IMR-90 (cell line): Measurements from ENCODE around the gene ATP6V0C. TPM values are rescaled to one million over a fixed set of nuclear protein-coding genes. Genes with fewer than 3 reads are reported as not detected.
"Not testable (repeated sequence)": the region's sequence is repeated elsewhere in the genome, so short reads cannot be mapped to it uniquely, and the experiment has no call there.

Source experiments
- ATAC-seq: fragments of 200-7000 bp; cut with Tn5 transposase; 2 replicates; pipeline ENCODE4 v1.9.1; 2020; ENCODE audit warnings: low read depth, mild to moderate bottlenecking, moderate library complexity
- BruUV-seq: library from RNA; stranded (reverse); fragments of 400-500 nt; replicated peaks from 2 replicates; lab custom pipeline; 2021; lab: Mats Ljungman, UMichigan
- CTCF ChIA-PET: fragments of 300-600 bp; formaldehyde crosslinking; extraction: SDS; loops from one replicate; lab custom pipeline; 2021; ENCODE audit warnings: antibody characterized with exemption; lab: Yijun Ruan, JAX
- POLR2A ChIA-PET: fragments of 300-600 bp; sonication (Branson Sonifier 250); formaldehyde crosslinking; loops from one replicate; lab custom pipeline; 2022; ENCODE audit warnings: antibody characterized with exemption; ENCODE audit not compliant: unreplicated experiment; lab: Charles Lee
- DNase-seq: peaks from one replicate; pipeline ENCODE4 v3.0.0; 2013
- H2AFZ ChIP-seq: replicated peaks from 2 replicates; pipeline ENCODE3; 2013; ENCODE audit warnings: low read length, mild to moderate bottlenecking; ENCODE audit not compliant: poor library complexity
- H2AK5ac ChIP-seq: 2 replicates; pipeline ENCODE4 v1.6.1; 2013; ENCODE audit warnings: low read depth, low read length, inconsistent platforms
- H2AK9ac ChIP-seq: replicated peaks from 2 replicates; pipeline ENCODE3; 2013; ENCODE audit warnings: mild to moderate bottlenecking, low read depth, low read length, moderate library complexity; ENCODE audit not compliant: poor library complexity
- H2BK120ac ChIP-seq: 2 replicates; pipeline ENCODE4 v1.6.1; 2013; ENCODE audit warnings: low read depth, low read length, inconsistent platforms
- H2BK15ac ChIP-seq: 3 replicates; pipeline ENCODE4 v1.6.1; 2013; ENCODE audit warnings: low read depth, low read length, inconsistent platforms
- H2BK20ac ChIP-seq: 2 replicates; pipeline ENCODE4 v1.6.1; 2013; ENCODE audit warnings: low read depth, mild to moderate bottlenecking, inconsistent platforms, low read length, moderate library complexity
- H2BK5ac ChIP-seq: 2 replicates; pipeline ENCODE4 v1.6.1; 2013; ENCODE audit warnings: mild to moderate bottlenecking, low read depth, low read length, inconsistent platforms; ENCODE audit not compliant: poor library complexity, severe bottlenecking
- H3K14ac ChIP-seq: replicated peaks from 2 replicates; pipeline ENCODE4 v1.6.1; 2013; ENCODE audit warnings: low read depth, low read length, inconsistent platforms
- H3K18ac ChIP-seq: 2 replicates; pipeline ENCODE4 v1.6.1; 2013; ENCODE audit warnings: low read depth, low read length, control low read depth
- H3K23ac ChIP-seq: 2 replicates; pipeline ENCODE4 v1.6.1; 2013; ENCODE audit warnings: low read depth, low read length, inconsistent platforms
- H3K27ac ChIP-seq: 2 replicates; pipeline ENCODE4 v1.5.1; 2013; ENCODE audit warnings: mild to moderate bottlenecking, control low read depth, low read length; ENCODE audit not compliant: insufficient read depth
- H3K27me3 ChIP-seq: 2 replicates; pipeline ENCODE4 v1.6.1; 2013; ENCODE audit warnings: low read length; ENCODE audit not compliant: control insufficient read depth, insufficient read depth
- H3K36me3 ChIP-seq: 2 replicates; pipeline ENCODE4 v1.6.1; 2013; ENCODE audit warnings: low read length, mixed read lengths; ENCODE audit not compliant: control insufficient read depth, insufficient read depth
- H3K4ac ChIP-seq: 2 replicates; pipeline ENCODE4 v1.6.1; 2013; ENCODE audit warnings: low read depth, low read length, inconsistent platforms
- H3K4me1 ChIP-seq: 2 replicates; pipeline ENCODE4 v1.6.1; 2013; ENCODE audit warnings: low read length, mixed read lengths; ENCODE audit not compliant: control insufficient read depth, insufficient read depth
- H3K4me2 ChIP-seq: 2 replicates; pipeline ENCODE4 v1.6.1; 2013; ENCODE audit warnings: low read depth, mild to moderate bottlenecking, control low read depth, low read length, moderate library complexity
- H3K4me3 ChIP-seq: 2 replicates; pipeline ENCODE4 v1.5.1; 2013; ENCODE audit warnings: low read depth, mild to moderate bottlenecking, control low read depth, low read length, moderate library complexity; ENCODE audit not compliant: insufficient read depth
- H3K56ac ChIP-seq: 2 replicates; pipeline ENCODE4 v1.6.1; 2013; ENCODE audit warnings: low read length, inconsistent platforms; ENCODE audit not compliant: insufficient read depth; ENCODE audit errors: extremely low read depth
- H3K79me1 ChIP-seq, 2 experiments: 2 replicates each; pipeline ENCODE4 v1.6.1; 2013; ENCODE audit warnings: low read length in 2 of 2, inconsistent platforms in 1 of 2, low read depth in 1 of 2
- H3K9ac ChIP-seq: 2 replicates; pipeline ENCODE4 v1.6.1; 2013; ENCODE audit warnings: low read depth, low read length, control low read depth
- H3K9me1 ChIP-seq: 2 replicates; pipeline ENCODE4 v1.6.1; 2013; ENCODE audit warnings: low read length, inconsistent platforms; ENCODE audit not compliant: insufficient read depth
- H3K9me3 ChIP-seq: 2 replicates; pipeline ENCODE4 v1.6.1; 2013; ENCODE audit warnings: low read length; ENCODE audit not compliant: control insufficient read depth, insufficient read depth
- H4K20me1 ChIP-seq: 2 replicates; pipeline ENCODE4 v1.6.1; 2013; ENCODE audit warnings: low read length, inconsistent platforms; ENCODE audit not compliant: insufficient read depth
- H4K5ac ChIP-seq: 2 replicates; pipeline ENCODE4 v1.6.1; 2013; ENCODE audit warnings: mild to moderate bottlenecking, low read depth, low read length, control low read depth
- H4K8ac ChIP-seq, 2 experiments: 2 replicates each; pipeline ENCODE4 v1.6.1; 2013; ENCODE audit warnings: low read depth in 2 of 2, low read length in 2 of 2, control low read depth in 1 of 2, inconsistent platforms in 1 of 2
- H4K91ac ChIP-seq: 2 replicates; pipeline ENCODE4 v1.6.1; 2013; ENCODE audit warnings: low read depth, low read length, inconsistent platforms; ENCODE audit not compliant: insufficient read depth
- RAD21 ChIP-seq: IDR thresholded peaks from 2 replicates; pipeline ENCODE4 v1.6.1; 2012; ENCODE audit warnings: low read length, improper control_type of control experiment
- WGBS, 2 experiments: methylation state at CpG; one replicate each; pipeline versions ENCODE4 v1.1.5 to v1.1.7; 2013; ENCODE audit warnings: missing lambda C conversion rate in 2 of 2; ENCODE audit not compliant: insufficient read length in 1 of 2; ENCODE audit errors: extremely low coverage in 2 of 2; 5-methylcytosine and 5-hydroxymethylcytosine counted together
- dilution Hi-C: fragments of 300-500 bp; cut with HindIII; formaldehyde crosslinking; loops from one replicate; pipeline ENCODE4 v1.14.3; 2018; ENCODE audit warnings: low sequenced_read_pairs; ENCODE audit not compliant: unreplicated experiment
- in situ Hi-C: fragments of 300-500 bp; cut with MboI; formaldehyde crosslinking; loops from 3 replicates; pipeline ENCODE4 v1.14.3; 2019; ENCODE audit warnings: low sequenced_read_pairs, inconsistent platforms, mixed read lengths
- intact Hi-C: fragments of 100-400 bp; cut with micrococcal nuclease; formaldehyde crosslinking; loops from 2 replicates; pipeline ENCODE4 v1.10.0; 2022
- polyA plus RNA-seq, 3 experiments: library from polyadenylated mRNA; depleted of rRNA; stranded (reverse); fragments of >200 nt; gene quantifications; 2 replicates each; pipeline ENCODE4 v1.2.3, GENCODE V29; 2012; ENCODE audit warnings: low replicate concordance in 1 of 3
- total RNA-seq: library from RNA; depleted of rRNA; stranded (reverse); fragments of >200 nt; gene quantifications from 2 replicates; pipeline ENCODE4 v1.2.3, GENCODE V29; 2012
- TF ChIP-seq, protein P1 (sequence below): conservative IDR thresholded peaks from 2 replicates; pipeline ENCODE4 v1.5.1; 2012; ENCODE audit warnings: mild to moderate bottlenecking, low read depth, low read length, improper control_type of control experiment

The ATP6V0C gene
- total and polyA plus RNA-seq, 2 of the 4 experiments (the other 2 are of a cell fraction) = 8.4 to 107 TPM

DNA sequence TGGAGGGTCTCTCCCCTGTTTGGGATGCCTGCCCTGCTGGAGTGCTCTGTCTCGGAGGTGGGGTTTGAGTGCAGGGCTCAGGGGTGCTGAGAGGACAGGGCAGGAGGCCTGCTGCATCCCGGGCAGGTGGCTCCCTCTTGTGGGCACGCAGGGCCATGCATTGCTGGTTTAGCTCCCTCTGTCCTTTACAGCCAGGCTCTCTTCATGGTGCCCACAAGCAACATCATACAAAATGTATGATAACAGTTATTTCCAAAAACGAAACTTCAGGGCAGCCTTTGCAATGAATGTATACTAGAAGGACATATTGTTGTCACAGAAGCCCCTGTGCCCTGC is 47.0 kb downstream of the ATP6V0C start:
- BruUV-seq, H3K4ac ChIP-seq, H4K8ac ChIP-seq, H3K23ac ChIP-seq, H3K4me1 ChIP-seq, H3K27me3 ChIP-seq, H3K56ac ChIP-seq, H3K79me1 ChIP-seq, H3K36me3 ChIP-seq, POLR2A ChIA-PET, H2AFZ ChIP-seq, H3K9me3 ChIP-seq, in situ Hi-C loops, dilution Hi-C loops, H3K18ac ChIP-seq, intact Hi-C loops, H3K27ac ChIP-seq, H4K20me1 ChIP-seq, H2AK9ac ChIP-seq, H4K91ac ChIP-seq, H3K4me2 ChIP-seq, H3K4me3 ChIP-seq, H2AK5ac ChIP-seq, H2BK120ac ChIP-seq, H2BK15ac ChIP-seq, H2BK5ac ChIP-seq, H3K9ac ChIP-seq, H3K14ac ChIP-seq, DNase-seq, H2BK20ac ChIP-seq, H3K9me1 ChIP-seq, CTCF ChIA-PET, H4K5ac ChIP-seq: not testable (repeated sequence)
- no CpG with 5 or more reads among the region's 4 CpGs for WGBS, 2 experiments
- peak; percentile 98 for ATAC-seq
- TF ChIP-seq, protein P1, sequence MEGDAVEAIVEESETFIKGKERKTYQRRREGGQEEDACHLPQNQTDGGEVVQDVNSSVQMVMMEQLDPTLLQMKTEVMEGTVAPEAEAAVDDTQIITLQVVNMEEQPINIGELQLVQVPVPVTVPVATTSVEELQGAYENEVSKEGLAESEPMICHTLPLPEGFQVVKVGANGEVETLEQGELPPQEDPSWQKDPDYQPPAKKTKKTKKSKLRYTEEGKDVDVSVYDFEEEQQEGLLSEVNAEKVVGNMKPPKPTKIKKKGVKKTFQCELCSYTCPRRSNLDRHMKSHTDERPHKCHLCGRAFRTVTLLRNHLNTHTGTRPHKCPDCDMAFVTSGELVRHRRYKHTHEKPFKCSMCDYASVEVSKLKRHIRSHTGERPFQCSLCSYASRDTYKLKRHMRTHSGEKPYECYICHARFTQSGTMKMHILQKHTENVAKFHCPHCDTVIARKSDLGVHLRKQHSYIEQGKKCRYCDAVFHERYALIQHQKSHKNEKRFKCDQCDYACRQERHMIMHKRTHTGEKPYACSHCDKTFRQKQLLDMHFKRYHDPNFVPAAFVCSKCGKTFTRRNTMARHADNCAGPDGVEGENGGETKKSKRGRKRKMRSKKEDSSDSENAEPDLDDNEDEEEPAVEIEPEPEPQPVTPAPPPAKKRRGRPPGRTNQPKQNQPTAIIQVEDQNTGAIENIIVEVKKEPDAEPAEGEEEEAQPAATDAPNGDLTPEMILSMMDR = peak; percentile 28
- TF ChIP-seq RAD21 = 0 out of 2 replicates have a peak, but pooled peaks have one; percentile 23

DNA sequence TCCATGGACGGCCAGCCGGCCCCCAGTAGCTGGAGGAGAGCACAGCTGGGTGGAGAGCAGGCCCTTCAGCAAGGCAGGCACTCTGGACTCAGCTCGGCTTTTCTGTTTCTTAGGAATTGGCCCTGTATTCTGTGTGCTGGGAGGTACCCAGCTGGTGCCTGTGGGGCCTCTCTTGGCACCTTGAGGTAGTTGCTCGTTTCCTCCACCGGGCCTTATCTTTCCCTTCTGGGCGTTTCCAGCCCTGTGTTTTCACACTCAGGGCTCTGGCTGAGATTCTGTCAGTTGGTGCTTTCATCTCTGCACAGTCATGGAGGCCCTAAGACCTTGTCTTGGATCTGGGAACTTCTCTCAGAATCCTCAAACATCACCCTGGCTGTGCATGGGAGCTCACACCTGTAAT is 53.8 kb downstream of the ATP6V0C start:
- WGBS, 2 experiments = no CpG with 5 or more reads among the region's 6 CpGs
- H3K27me3 ChIP-seq, H4K8ac ChIP-seq, H3K36me3 ChIP-seq, DNase-seq, H3K4me3 ChIP-seq, H3K9me3 ChIP-seq, H4K91ac ChIP-seq, POLR2A ChIA-PET, H4K5ac ChIP-seq, H3K18ac ChIP-seq, CTCF ChIA-PET, intact Hi-C loops, H2AK5ac ChIP-seq, H3K79me1 ChIP-seq, H2BK5ac ChIP-seq, H3K4ac ChIP-seq, H3K9me1 ChIP-seq, H4K20me1 ChIP-seq, H3K23ac ChIP-seq, H3K4me2 ChIP-seq, H3K14ac ChIP-seq, H3K9ac ChIP-seq, H2BK120ac ChIP-seq, in situ Hi-C loops, H2AK9ac ChIP-seq, H3K56ac ChIP-seq, dilution Hi-C loops, H3K4me1 ChIP-seq, H3K27ac ChIP-seq, H2AFZ ChIP-seq, H2BK20ac ChIP-seq, BruUV-seq, ATAC-seq, H2BK15ac ChIP-seq: not testable (repeated sequence)
